Astrocyte of the hippocampus (primary cell): ENCODE measurements around the gene TNKS1BP1.
"Not testable (repeated sequence)": the region's sequence is repeated elsewhere in the genome, so short reads cannot be mapped to it uniquely, and the experiment has no call there.

Experiments
- DNase-seq: peaks from one replicate; pipeline ENCODE4 v3.0.0; 2011; ENCODE audit warnings: low read depth, low spot score

TNKS1BP1 gene

DNA sequence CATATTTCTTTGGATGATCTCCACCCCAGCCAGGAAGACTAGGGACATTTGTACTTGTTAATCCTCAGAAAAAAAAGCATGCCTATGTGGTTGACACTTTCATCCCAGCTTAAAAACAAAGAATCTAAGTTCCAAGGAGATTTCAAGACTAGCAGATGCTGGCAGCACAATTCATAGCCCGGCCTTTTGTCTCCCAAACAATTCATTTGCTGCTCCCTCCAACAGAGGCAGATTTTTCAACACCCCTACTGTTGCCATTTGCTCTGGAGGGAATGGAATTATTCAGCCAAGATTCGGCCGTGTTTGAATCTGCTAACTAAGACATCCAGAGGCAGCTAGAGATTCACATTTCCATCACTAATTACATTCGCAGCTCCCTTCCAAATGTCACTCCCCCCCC lies 28.7 kb upstream of the TNKS1BP1 start:
- no peak for DNase-seq

DNA sequence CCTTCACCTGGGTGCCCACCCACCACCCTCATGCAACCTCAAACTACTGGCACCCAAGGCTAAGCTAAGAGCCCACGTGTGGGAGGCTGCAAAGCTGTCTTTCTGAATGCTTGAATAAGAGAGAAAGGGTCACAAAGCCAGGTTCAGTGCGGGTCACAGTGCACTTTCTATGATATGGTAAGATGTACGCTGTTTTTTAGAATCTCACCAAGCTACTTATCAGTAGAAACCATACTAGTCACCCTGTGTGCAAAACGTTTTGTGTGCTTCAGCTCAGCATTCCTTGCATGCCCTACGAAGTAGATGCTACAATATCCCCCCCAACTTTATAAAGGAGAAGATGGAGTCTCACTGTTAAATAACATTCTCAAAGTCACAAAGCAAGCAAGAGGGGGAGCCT lies 28.3 kb upstream of the TNKS1BP1 start:
- no peak for DNase-seq

DNA sequence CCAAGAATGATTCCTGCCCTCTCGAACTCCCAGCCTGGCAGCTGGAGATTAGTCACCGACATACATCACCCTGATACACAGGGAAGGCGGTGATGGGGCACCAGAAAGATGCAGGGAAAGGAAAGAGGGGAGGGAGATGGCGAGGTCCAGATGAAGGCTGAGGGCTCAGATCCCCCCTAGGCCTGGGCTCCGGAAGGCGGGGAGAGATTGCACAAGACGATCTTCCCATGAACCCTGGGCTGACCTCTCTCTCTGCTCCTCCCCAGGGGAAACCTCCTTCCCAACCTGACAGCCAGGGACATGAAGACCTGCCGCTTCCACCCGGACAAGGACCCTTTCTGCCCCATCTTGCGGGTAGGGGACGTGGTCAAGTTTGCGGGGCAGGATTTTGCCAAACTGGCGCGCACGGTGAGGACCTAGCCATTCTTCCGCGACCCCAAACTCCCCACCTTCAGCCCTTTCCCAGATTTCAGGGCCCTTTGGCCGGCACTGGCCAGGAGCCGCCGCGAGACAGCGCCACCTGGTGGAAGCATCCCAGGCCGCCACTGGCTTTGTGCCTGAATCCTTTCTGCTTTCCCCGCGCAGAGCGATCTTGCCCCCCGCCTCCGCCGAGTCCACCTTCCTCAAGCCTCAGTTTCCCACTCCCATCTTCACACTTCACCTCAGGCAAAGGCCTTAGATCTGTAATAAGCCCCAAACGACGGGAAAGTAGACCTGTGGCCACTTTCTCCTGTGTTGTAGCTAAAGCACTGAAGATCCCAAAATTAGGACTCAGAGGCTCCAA lies 24.9 kb upstream of the TNKS1BP1 start:
- DNase-seq: peak; percentile 59

DNA sequence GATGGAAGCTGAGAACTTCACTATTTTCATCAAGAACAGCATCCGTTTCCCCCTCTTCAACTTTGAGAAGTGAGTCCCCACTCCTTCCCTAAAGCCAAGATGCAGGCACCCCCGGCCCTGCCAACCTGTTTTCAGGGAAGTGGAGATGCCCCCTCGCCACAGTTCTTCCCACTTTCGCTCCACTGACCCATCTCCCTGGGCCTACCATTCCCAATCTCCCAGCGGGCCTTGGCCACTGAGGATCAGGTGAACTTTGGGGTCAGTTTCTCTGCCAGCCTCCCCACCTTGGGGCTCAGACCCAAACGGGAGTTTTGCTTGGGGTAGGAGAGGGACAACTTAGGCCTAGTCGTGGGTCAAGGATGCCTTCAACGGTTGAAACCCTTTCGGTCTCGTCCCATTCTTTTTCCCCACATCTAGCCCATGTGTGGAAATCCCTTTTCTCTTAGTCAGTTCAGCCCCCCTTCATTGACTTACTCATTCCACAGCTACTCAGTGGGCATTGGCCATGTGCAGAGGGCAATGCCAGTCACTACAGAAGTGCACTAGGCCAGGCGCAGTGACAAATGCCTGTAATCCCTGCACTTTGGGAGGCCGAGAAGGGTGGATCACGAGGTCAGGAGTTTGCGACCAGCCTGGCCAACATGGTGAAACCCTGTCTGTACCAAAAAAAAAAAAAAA lies 24.0 kb upstream of the TNKS1BP1 start:
- DNase-seq: no peak

DNA sequence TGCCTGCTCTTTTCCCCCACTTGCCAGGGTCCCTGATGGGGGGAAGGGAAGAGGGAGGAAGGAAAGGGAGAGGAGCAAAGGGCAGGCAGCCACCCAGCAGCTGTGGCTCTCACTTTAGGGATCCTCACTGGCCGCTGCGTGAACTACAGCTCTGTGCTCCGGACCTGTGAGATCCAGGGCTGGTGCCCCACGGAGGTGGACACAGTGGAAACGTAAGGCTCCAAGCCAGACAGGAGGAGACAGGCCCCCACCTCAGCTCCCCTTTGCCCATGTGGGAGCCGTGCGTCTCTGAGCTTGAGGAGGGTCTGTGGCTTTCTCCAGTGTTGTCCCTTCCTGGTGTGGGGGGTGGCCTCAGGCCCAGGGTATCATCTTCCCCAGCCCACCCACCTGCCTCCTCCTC lies 23.3 kb upstream of the TNKS1BP1 start:
- DNase-seq: no peak

DNA sequence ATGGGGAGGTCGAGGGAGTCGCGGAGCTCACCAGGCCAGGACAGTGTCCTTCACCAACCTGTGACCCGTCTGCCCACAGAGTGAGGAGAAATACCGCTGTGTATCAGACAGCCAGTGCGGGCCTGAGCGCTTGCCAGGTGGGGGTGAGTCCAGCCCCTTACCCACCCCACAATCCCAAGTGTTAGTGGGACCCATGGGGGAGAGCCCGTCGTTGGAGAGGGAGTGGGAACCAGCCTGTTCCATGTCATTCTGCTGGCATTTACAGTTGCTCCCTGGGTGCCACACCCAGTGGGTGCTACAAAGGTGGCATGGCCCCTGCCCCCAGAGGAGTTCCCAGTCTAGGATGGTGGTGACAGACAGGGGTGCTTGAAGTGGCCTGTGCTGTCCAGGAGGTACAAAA lies 22.6 kb upstream of the TNKS1BP1 start:
- DNase-seq: no peak

DNA sequence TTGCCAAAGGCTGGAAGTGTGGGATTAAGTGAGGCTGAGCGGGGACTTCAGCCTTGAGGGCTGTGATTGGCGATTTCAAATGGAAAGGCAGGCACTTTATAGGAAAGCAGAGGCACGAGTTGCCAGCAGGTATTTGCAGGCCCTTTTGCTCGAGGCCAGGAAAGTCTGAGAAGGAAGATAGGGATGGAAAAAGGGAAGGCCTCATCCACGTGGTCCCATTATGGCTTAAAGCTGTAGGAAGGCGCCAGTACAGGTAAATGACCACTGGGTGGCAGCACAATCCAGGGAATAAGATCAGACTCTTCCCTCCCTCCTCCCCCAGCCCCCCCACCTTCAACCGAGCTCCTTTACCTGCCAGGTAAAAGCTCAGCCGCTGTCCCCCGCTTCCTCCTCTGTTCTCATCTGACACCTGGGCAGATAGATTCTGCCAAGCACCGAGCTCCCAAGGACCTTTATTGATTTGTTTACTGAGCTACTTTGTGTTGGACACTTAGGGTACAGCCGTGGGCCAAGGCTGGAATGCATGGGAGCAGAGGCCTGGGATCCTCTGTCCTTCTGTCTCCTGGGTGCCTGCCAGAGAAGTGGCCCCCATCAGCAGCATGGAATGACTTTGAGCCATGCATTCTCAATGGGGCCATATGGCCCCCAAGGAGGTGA lies 20.9 kb upstream of the TNKS1BP1 start:
- DNase-seq: peak; percentile 78

DNA sequence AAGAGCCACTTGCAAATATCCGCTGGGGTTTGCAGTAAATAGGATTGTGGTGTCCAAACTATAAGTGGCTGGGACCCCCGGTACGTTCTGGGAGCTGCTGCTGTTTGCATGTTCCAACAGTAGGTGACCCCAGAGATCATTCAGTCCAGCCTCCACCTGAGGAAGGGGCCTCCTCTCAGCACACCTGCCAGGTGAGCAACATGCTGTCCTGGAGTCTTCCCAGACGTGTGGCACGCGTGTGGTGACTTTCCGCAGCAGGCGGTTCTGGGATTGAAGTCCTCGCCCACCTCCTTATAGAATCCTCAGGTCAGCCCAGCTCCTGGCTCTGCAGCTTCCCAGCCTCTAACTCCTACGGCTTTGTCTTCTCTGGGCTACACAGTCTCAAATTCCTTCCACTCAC lies 20.1 kb upstream of the TNKS1BP1 start:
- no peak for DNase-seq

DNA sequence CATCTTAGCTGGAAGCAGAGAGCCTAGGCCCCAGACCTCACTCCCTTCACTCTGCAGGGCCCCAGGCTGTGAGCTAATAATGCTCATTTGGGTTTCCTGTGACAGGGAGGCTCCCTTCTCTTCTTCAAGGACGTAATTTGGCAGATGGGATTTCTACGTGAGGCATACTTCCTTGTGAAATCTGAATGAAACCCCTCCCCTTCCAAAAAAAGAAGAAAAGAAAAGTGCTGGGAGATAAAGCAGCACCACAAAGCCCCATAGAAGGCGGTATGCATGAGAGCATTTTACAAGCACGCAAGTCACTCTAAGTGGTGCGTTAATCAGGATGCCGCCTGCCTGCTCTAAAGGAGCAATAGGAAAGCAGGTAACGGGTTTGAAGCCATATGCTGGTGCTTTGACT lies 19.1 kb upstream of the TNKS1BP1 start:
- no peak for DNase-seq

DNA sequence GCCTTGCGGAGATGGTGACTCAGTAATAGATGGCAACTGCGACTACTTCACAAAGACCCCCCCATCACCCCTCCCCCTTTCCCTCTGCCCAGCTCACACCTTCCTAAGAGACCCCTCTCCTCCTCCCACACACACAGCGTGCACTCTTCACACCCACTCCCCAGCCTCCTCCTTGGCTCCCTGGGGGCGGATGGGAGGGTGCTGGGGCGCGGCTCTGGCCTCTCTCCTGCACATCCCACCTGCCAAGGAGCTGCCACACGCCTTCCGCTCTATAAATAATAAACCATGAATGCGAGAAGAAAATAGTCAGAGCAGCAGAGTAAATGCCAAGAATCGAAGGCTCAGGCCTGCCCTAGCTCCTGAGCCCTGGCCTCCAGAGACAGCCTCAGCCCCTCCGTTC lies 17.9 kb upstream of the TNKS1BP1 start:
- DNase-seq: no peak

DNA sequence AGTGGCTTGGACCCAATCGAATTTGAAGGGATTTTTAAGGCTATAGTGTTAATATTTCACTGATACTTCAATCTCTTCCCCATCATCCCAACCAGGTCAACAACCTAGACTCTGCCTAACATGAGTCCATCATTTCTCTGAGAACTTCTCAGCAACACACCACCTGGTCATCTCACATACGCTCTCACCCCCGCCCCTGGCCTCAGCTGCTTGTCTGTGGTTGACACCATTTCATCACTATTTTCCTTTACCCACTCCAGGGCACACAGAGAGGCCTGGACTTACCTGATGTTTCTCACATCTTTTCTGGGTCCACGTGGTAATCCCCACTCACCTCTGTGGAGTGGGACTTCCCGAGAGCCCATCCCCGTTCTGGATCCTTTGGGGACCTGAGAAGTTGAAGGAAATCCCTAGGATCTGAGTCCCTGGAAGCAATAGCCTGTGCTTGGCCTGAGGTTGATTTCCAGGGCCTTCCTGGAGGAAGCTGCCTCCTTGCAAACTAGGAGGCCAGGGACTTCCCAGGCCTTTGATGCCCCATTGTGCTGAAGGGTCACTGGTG lies 16.6 kb upstream of the TNKS1BP1 start:
- DNase-seq: no peak

DNA sequence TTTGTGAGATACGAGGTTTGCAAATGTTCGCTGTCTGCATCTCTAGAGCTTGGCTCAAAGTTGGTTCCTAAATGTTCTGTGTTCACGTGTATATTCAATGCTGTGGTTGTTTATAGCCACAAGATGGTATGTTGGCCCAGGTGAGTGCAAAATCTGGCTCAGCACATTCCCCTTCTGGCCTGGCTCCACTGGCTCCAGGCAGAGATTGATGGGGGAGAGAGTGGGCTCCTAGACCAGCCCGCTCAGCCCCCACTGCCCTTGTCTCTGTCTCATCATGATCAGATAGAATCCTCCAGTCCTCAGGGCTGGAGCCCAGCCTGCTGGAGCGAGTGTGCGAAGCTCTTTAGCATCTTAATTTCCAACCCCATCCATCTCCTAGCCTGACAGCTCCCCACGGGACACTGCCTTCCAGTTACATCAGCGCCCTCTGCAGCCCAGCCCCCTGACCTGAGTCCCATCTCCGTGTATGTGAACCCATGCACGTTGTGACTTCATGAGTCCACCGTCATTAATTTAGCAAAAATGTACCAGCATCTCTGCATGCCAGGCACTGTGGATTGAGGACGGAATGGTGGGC lies 15.4 kb upstream of the TNKS1BP1 start:
- no peak for DNase-seq

DNA sequence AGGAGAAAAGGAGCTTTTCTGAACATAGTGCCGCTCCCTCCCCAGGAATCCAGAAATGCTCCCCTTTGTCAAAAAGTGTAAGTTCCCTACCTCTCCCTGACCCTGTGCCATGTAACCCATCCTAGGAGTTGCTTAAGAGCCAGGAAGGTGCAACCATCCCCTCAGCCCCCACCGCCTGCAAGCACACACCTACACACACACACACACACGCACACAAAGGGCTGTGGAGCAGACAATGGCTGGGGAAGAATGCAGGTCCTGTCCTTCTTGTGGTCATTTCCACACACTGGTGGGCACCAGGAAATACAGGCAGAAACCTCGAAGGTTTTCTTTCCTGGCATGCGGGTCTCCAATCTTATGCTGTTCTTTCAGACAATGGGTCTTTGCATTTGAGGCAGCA lies 14.6 kb upstream of the TNKS1BP1 start:
- DNase-seq: no peak

DNA sequence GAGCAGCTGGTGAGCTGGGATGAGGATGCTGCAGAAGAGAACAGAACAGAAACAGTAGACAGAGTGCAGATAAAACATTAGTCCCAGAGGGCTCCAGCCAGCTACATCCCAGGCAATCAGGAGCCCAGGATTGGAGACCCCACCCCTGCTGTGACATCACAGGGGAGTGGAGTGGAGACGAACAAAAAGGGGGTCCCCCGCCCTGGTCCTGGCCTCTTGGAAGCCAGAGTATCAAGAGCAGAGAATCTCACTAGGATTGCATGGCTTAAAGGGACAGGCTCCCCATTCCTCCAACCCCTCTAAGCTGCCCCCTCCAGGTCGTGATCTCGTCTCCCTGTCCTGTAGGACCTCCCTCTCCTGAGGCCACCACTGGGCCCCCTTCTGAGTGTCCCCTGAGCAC lies 13.4 kb upstream of the TNKS1BP1 start, which contains the start of gene P2RX3:
Gene P2RX3 (plus strand): TSS at position 211 of the 400 bp plus-strand sequence. CDS start 199 bp downstream, outside the sequence.
- DNase-seq: no peak

DNA sequence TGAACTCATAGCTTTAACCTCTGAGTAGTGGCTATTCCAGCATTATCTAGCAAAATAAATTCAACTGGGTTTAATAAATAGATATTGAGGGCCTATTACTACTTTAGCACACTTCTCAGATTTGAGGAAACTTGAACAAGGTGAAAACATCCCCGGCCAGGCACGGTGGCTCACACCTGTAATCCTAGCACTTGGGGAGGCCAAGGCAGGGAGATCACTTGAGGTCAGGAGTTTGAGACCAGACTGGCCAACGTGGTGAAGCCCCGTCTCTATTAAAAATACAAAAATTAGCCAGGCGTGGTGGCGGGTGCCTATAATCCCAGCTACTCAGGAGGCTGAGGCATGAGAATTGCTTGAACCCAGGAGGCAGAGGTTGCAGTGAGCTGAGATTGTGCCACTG lies 12.1 kb upstream of the TNKS1BP1 start:
- not testable (repeated sequence) for DNase-seq

DNA sequence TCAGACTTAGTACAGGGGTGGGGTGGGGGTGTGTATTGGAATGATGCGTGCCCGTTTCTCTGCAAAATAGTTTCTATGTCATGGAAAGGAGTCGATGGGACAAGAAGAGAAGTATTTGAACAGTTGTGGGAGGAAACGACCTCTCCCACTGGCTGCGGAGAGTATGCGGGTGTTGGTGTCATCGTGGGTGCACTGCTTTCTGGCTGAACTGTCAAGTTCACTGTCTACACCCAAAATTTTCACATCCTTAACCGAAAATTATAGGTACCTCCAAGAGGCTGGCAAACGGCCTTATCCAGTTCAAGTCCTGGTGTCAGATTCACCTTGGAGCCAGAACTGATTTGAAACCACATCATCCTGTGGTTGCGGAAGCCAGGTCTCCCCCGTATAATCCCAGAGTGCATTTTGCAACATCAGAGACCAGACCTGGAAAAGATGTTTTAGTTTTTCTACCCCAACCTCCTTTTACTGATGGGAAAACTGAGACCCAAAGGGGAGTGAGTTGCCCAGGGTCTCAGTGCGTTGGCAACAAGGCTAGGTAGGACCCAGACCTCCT lies 11.4 kb upstream of the TNKS1BP1 start:
- DNase-seq: no peak

DNA sequence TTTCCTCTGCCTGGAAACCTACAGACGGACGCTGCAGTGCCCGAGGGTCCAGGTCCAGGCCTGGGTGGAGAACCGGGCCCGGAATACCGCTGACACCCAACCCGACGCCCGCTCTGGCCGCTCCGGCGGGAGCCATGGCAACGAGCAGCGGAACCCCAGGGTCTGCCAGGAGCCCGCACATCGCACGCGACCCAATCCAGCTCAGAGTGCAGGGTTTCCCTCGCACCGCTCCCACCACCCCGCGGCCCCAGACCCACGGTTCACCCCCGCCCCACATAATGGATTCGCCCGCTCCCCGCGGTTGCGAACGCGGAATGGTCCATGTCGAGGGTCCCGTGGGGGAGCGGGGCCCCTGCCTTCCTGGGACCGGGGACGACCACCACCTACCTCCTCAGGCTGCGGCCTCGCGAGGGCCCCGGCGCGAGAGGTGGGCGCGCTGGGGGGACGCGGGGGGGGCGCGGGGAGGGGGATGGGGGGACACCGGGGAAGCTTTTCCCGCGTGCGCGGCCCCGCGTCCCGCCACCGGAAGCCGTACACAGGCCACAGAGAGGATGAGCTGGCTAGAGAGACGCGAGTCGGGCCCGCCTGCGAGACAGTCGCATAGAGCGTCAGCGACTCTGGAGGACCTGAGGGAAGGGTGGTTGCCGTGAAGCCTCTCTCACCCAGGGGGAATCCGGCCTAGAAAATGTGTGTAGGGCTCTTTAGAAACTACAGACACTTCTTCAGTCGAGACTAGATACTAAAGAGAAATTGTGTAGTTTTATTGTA lies 10.8 kb upstream of the TNKS1BP1 start, which contains the start of gene SSRP1:
Gene SSRP1 (minus strand): TSS at position 550 of the 768 bp plus-strand sequence. CDS start 771 bp downstream, outside the sequence.
- DNase-seq: peak; percentile 93

DNA sequence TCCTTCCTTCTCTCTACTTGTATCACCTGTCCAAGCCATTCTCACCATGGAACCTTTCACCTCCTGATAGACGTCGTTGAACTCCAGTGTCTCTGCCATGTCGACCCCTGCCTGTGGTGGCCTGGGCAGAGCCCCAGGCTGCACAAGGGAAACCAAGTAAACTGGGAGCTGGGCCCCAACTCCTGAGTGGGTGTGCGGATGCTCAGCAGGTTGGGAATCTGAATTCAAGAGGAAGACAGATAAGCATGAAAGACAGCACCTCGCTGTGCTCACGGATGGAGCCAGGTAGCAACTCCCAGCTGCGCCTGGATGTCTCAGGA lies 10.2 kb upstream of the TNKS1BP1 start:
- DNase-seq: no peak

DNA sequence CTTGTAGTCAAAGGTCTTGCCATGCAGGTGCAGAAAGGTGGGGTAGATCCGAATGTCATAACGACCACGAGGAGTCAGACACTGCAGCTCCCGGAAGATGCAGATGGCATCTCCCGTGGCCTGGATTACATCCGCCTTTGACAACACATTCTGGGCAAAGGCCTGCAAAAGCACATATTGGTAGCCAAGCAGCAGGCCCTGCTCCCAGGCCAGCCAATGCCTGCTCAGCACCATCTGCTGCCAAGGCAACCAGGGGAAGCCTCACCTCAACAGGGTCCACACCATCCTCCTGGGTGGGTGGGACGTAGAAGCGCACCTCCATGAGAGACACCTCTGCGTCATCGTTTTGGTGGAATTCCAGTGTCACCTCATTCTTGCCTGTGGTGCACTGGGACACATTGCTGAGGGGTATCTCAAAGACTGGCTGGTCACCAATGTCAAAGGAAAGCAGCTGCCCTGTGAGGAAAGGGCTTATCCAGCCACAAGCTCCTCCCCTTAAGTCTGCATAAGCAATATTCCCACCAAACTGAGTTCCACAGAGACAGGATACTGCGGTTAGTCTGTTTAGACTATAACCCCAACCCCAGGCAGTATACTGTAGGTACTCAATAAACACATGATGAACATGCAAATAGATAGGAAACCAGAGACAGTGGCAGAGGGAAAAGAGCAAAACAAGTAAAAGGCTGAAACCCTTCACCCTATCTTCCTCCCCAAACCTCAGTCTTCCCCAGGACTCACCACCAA lies 8.1 kb upstream of the TNKS1BP1 start:
- DNase-seq: no peak

DNA sequence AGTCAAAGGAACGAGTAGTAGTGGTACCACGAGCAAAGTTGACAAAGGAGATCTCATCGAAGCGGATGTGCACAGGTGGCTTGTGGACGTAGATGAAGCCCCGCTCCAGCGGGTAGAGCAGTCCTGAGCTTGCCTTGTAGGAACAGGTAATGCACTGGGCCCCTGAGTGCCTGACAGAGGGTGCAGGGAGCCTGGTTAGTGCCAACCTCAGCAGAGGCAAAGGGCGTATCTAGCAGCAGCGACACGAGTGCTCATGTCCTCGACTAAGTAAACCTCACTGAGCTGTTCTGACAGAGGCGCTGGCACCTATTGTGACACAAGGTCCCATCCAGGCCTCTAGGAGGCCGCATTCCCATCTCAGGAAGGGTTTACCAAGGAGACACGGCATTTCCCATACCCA lies 7.0 kb upstream of the TNKS1BP1 start:
- no peak for DNase-seq
